Right renal cortex interstitium (tissue), 3 donors: ENCODE results near the gene IGF2. TPM values are rescaled to one million over a fixed set of nuclear protein-coding genes. Genes with fewer than 3 reads are reported as not detected.
"Not testable (repeated sequence)": the region's sequence is repeated elsewhere in the genome, so short reads cannot be mapped to it uniquely, and the experiment has no call there.

Experiments
- DNase-seq, 3 donors: peaks; one replicate each; pipeline ENCODE4 v3.0.0-alpha.2; 2013; ENCODE audit warnings: low read depth in 3 of 3, low spot score in 2 of 3
- polyA plus RNA-seq, 3 donors: library from polyadenylated mRNA; unstranded; fragments of 120-200 nt; gene quantifications; one replicate each; pipeline ENCODE4 v1.2.1, GENCODE V29; 2013; ENCODE audit not compliant: insufficient read length in 3 of 3

The IGF2 gene, protein sequence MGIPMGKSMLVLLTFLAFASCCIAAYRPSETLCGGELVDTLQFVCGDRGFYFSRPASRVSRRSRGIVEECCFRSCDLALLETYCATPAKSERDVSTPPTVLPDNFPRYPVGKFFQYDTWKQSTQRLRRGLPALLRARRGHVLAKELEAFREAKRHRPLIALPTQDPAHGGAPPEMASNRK
- polyA plus RNA-seq = 100 to 1,000 TPM; 718 to 837 (median 829) TPM

DNA sequence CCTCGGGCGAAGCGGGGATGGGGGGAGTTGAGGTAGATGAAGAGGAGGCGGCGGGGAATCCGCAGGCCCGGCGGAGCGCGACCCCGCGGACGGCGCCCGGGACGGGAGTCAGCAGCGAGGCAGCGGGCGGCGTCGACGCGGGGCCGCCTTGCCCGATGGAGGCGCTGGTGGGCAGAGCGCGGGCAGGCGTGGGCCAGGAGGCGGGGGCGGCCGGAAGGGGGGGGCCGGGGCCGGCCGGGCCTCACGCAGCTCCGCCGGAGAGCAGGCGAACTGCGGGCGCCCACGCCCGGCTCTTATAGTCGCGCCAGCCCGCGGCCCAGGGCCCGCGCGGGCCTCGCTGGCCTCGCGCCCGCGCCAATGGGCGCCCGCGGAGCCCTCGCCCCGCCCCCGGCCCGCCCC, at the start of gene IGF2:
IGF2 (minus strand) TSS at position 267 of the 399 bp plus-strand sequence. CDS start 3,866 bp downstream, outside the sequence.
- no peak for DNase-seq

DNA sequence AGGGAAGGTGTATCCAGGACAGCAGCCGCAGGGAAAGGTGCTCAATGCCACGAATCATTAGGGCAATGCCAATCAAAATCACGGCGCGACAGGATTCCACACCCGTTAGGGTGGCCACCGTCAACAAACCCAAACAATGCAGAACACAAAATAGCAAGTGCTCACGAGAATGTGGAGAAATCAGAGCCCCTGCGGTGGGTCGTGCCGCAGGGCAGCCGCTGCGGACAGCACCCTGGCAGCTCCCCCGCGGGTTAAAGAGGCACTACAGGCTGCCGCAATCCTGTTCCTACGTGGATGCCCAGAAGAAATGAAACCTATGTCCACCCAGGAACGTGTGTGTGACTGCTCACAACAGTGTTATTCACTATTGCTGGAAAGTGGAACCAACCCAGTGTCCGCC, 49.6 kb upstream of the IGF2 start:
- DNase-seq = no peak

DNA sequence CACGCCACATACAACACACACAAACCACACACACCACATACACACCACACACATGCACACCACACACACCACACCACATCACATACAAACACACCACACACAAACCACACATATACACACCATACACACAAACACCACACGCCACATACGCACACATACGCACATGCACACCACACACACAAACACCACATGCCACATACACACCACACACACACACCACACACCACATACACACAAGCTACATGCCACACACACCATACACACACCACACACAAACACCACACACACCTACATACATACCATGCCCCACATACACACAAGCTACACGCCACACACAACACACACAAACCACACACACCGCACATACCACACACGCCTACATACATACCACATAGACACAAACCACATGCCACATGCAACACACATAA, 48.1 kb upstream of the IGF2 start:
- DNase-seq = no peak

DNA sequence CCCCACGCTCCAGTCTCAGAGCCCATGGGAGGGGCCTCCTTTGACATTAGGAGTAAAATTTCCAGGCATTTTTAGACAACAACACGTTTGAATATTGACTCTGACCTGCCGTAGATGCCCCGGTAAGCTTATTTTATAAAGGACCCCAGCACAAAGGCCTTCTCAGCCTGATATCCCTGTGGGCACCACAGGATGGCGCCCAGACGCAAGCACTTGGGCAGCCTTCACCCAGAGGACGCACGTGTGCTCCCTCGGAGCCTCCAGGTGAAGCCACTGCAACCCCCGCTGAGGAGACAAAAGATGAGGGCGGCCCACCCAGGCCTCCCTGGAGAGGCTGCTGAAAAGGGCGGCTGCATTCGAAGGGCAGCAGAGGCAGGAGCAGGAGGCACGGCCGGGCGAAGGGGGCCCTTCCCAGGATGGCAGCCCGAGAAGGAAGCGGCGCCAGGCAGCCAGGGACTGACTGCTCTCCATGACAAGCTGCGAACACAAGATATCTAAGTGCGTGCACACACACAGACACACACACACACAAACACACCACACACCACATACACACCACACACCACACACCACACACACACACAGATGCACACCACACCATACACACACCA, 47.6 kb upstream of the IGF2 start:
- DNase-seq = no peak

DNA sequence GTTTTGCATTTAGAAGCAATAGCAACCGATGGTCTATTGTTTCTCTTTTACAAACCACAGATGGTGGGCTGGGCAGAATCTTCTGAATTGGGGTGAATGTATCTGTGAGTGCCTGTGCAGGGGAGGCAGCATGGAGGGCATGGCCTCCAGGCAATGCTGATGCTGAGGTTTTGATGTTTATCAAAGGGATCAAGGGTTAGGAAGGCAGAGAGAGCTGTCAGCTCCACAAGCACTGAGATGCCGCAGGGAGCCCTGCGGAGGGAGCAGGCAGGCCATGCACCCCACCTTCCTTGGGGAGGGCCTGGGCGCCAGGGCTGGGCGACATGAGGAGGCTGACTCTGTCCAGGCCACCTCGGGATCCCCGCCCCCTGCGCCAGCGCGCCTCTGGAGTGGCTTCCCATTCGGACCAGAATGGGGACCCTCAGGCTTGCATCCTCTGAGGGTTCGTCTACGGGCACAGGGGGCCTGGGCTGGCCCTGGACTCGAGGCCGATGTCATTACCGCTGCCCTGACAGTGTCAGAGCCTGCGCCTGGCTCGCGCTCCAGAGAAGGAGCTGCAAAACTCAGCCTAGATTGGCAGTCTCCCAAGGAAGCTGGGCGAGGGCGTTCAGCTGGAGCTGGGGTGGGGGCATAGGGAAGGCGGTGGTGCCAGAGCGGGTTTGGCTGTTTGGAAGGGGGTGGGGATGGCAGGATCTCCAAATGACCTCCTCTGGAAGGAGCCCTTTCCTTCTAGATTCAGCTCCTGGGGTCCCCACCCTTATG, 46.3 kb upstream of the IGF2 start:
- DNase-seq = no peak

- no peak for DNase-seq
These were observed 43.7 kb upstream of the IGF2 start for GRCh38 chr11:2182692-2183474.

- DNase-seq = no peak
These were observed 42.9 kb upstream of the IGF2 start for GRCh38 chr11:2182075-2182474.

DNA sequence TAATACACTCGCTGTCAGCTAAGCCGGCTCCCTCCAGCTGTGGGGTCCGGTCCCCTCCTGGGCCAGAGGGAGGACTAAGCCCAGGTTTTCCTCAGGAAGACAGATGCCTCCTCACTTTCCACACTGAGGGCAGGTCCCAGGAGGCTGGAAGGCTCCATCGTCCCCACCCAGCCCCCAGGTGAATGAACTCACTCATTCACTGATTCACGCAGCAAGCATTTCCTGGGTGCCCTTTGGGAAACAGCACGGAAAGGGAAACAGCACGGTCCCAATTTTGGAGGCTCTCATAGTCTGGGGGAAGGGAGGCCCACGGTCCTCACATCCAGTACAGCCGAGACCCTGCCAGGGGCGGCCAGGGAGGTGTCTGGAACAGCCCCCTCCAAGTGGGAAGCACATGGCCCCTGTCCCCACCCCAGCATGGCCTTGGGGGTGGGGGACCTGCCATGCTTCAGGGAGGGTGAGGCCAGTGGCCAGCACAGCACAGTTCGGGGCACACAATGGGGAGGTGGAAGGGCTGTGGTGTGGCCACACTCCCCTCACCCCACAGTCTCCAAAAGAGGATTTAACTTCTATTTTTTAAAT, 41.7 kb upstream of the IGF2 start:
- DNase-seq = no peak

DNA sequence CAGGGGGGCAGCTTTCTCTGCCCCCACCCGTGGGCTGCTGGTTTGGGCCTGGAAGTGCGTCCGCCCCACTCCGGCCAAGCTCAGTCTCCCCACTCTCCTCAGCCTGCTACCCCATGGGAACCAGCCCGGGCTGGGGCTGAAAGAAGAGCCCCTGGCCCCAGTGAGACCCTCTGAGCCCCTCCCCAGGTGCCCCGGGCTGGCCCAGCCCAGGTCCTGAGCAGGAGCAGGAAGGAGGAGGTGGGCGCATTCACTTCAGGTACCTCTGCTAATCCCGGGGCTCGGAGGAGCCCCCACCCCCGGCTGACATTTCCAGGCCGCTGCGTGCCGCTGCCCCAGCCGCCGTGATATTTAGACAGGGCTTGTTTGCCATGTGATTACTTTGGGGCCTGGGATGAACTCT, 41.2 kb upstream of the IGF2 start:
- DNase-seq = no peak

GRCh38 chr11:2179516-2179915, 40.3 kb upstream of the IGF2 start:
- no peak for DNase-seq

DNA sequence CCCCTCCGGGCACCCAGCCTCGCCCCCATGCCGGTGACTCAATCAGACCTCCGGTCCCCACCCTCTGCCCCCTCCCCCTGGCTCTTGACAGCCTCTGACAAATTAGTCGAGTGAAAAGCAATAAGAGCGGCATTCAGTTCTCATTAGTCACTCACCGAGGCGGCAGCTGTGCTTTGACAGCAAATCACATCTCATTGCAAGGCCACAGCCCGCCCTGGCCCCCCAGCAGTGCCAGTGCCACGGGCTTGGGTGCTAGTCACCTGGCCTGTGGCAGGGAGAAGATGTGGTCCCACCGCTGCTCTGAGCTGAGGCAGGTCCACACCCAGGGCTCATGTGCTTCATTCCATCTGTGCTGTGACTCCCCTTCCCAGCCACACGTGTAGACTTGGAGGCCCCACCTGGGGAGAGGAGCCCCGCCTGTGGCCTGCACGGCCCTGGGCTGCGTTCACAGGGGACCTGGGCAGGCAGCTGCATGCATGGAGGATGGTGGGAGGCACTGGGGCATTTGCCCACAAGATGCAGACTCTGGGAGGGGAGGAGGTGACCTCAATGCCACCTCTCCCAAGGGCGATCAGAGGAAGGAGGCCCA, 39.8 kb upstream of the IGF2 start:
- no peak for DNase-seq

GRCh38 chr11:2178055-2178773, 39.0 kb upstream of the IGF2 start:
- DNase-seq = not testable (repeated sequence)

- no peak for DNase-seq
These were observed 37.9 kb upstream of the IGF2 start for GRCh38 chr11:2177076-2177475.

- DNase-seq = no peak
These were observed 37.3 kb upstream of the IGF2 start for GRCh38 chr11:2176389-2176900.

DNA sequence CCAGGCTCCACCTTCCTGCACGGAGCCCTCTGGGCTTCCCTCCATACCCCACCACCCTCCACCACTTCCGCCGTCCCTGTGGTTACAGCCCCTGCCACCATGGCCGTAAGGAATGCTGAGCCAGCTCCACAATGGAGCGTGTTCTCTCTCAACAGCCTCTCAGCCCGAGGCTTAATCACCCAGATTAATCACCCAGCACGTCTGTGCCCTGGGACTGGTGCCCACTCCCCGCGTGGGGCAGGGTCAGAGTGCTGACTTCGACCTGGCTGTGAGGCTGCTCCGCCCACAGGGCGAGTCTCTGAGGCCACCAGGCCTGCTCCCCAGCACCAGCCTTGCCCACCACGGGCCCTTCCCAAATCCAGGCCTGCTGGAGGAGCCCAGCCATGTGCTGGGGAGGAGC, 36.5 kb upstream of the IGF2 start:
- DNase-seq = no peak

GRCh38 chr11:2174361-2174760, 35.2 kb upstream of the IGF2 start:
- no peak for DNase-seq

DNA sequence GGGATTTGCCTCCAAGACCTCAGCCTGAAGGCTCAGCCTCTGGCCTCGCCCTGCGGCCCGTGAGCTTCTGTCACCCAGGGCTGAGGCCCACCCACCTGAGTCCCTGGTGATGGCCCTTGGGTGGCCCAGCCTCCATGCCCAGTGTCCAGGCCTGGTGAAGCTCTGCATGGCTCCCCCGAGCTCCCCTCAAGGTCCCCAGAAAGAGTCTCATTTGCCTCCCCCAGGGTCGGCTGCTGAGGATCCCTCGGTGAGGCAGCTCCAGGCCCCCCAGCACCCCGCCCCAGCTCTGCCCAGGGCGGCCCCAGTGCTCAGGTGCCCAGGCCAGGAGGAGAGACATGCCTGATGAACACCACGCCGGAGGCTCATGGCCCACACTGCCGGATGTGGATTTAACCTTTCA, 34.6 kb upstream of the IGF2 start:
- DNase-seq = no peak

DNA sequence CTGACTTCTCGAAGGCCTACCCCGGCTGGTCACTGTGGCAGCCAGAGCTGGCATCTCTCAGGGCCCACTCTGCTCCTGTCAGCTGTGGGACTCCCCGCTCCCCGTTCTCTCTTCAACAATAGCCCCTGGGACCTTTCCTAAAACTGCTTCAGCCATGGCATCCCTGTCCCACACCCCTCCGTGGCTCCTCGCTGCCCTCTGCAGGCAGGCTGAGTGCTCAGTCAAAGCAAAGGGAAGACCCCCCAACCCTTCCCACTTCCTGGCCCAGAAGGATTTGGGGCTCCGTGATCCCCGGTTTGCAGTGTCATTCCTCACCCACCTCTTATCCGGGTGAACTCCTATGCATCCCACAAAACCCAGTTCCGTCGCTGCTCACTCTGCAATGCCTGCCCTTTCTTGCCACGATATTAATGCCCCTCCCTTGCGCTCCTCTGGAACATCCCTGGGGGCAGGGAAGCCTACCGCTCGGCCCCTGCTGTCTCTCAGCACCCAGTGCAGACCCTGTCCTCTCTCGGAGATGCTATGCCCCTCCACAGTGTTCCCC, 34.0 kb upstream of the IGF2 start:
- no peak for DNase-seq

- no peak for DNase-seq
These were observed 33.5 kb upstream of the IGF2 start for GRCh38 chr11:2172676-2173075.
